IMR-90 (cell line): Measurements from ENCODE around the gene JAKMIP1. TPM values are rescaled to one million over a fixed set of nuclear protein-coding genes. Genes with fewer than 3 reads are reported as not detected.

Experiments
- ATAC-seq: fragments of 200-7000 bp; cut with Tn5 transposase; 2 replicates; pipeline ENCODE4 v1.9.1; 2020; ENCODE audit warnings: low read depth, mild to moderate bottlenecking, moderate library complexity
- BruUV-seq: library from RNA; stranded (reverse); fragments of 400-500 nt; replicated peaks from 2 replicates; lab custom pipeline; 2021; lab: Mats Ljungman, UMichigan
- CTCF ChIA-PET: fragments of 300-600 bp; formaldehyde crosslinking; extraction: SDS; loops from one replicate; lab custom pipeline; 2021; ENCODE audit warnings: antibody characterized with exemption; lab: Yijun Ruan, JAX
- POLR2A ChIA-PET: fragments of 300-600 bp; sonication (Branson Sonifier 250); formaldehyde crosslinking; loops from one replicate; lab custom pipeline; 2022; ENCODE audit warnings: antibody characterized with exemption; ENCODE audit not compliant: unreplicated experiment; lab: Charles Lee
- DNase-seq: peaks from one replicate; pipeline ENCODE4 v3.0.0; 2013
- H2AFZ ChIP-seq: replicated peaks from 2 replicates; pipeline ENCODE3; 2013; ENCODE audit warnings: low read length, mild to moderate bottlenecking; ENCODE audit not compliant: poor library complexity
- H2AK5ac ChIP-seq: 2 replicates; pipeline ENCODE4 v1.6.1; 2013; ENCODE audit warnings: low read depth, low read length, inconsistent platforms
- H2AK9ac ChIP-seq: replicated peaks from 2 replicates; pipeline ENCODE3; 2013; ENCODE audit warnings: mild to moderate bottlenecking, low read depth, low read length, moderate library complexity; ENCODE audit not compliant: poor library complexity
- H2BK120ac ChIP-seq: 2 replicates; pipeline ENCODE4 v1.6.1; 2013; ENCODE audit warnings: low read depth, low read length, inconsistent platforms
- H2BK15ac ChIP-seq: 3 replicates; pipeline ENCODE4 v1.6.1; 2013; ENCODE audit warnings: low read depth, low read length, inconsistent platforms
- H2BK20ac ChIP-seq: 2 replicates; pipeline ENCODE4 v1.6.1; 2013; ENCODE audit warnings: low read depth, mild to moderate bottlenecking, inconsistent platforms, low read length, moderate library complexity
- H2BK5ac ChIP-seq: 2 replicates; pipeline ENCODE4 v1.6.1; 2013; ENCODE audit warnings: mild to moderate bottlenecking, low read depth, low read length, inconsistent platforms; ENCODE audit not compliant: poor library complexity, severe bottlenecking
- H3K14ac ChIP-seq: replicated peaks from 2 replicates; pipeline ENCODE4 v1.6.1; 2013; ENCODE audit warnings: low read depth, low read length, inconsistent platforms
- H3K18ac ChIP-seq: 2 replicates; pipeline ENCODE4 v1.6.1; 2013; ENCODE audit warnings: low read depth, low read length, control low read depth
- H3K23ac ChIP-seq: 2 replicates; pipeline ENCODE4 v1.6.1; 2013; ENCODE audit warnings: low read depth, low read length, inconsistent platforms
- H3K27ac ChIP-seq: 2 replicates; pipeline ENCODE4 v1.5.1; 2013; ENCODE audit warnings: mild to moderate bottlenecking, control low read depth, low read length; ENCODE audit not compliant: insufficient read depth
- H3K27me3 ChIP-seq: 2 replicates; pipeline ENCODE4 v1.6.1; 2013; ENCODE audit warnings: low read length; ENCODE audit not compliant: control insufficient read depth, insufficient read depth
- H3K36me3 ChIP-seq: 2 replicates; pipeline ENCODE4 v1.6.1; 2013; ENCODE audit warnings: low read length, mixed read lengths; ENCODE audit not compliant: control insufficient read depth, insufficient read depth
- H3K4ac ChIP-seq: 2 replicates; pipeline ENCODE4 v1.6.1; 2013; ENCODE audit warnings: low read depth, low read length, inconsistent platforms
- H3K4me1 ChIP-seq: 2 replicates; pipeline ENCODE4 v1.6.1; 2013; ENCODE audit warnings: low read length, mixed read lengths; ENCODE audit not compliant: control insufficient read depth, insufficient read depth
- H3K4me2 ChIP-seq: 2 replicates; pipeline ENCODE4 v1.6.1; 2013; ENCODE audit warnings: low read depth, mild to moderate bottlenecking, control low read depth, low read length, moderate library complexity
- H3K4me3 ChIP-seq: 2 replicates; pipeline ENCODE4 v1.5.1; 2013; ENCODE audit warnings: low read depth, mild to moderate bottlenecking, control low read depth, low read length, moderate library complexity; ENCODE audit not compliant: insufficient read depth
- H3K56ac ChIP-seq: 2 replicates; pipeline ENCODE4 v1.6.1; 2013; ENCODE audit warnings: low read length, inconsistent platforms; ENCODE audit not compliant: insufficient read depth; ENCODE audit errors: extremely low read depth
- H3K79me1 ChIP-seq, 2 experiments: 2 replicates each; pipeline ENCODE4 v1.6.1; 2013; ENCODE audit warnings: low read length in 2 of 2, inconsistent platforms in 1 of 2, low read depth in 1 of 2
- H3K9ac ChIP-seq: 2 replicates; pipeline ENCODE4 v1.6.1; 2013; ENCODE audit warnings: low read depth, low read length, control low read depth
- H3K9me1 ChIP-seq: 2 replicates; pipeline ENCODE4 v1.6.1; 2013; ENCODE audit warnings: low read length, inconsistent platforms; ENCODE audit not compliant: insufficient read depth
- H3K9me3 ChIP-seq: 2 replicates; pipeline ENCODE4 v1.6.1; 2013; ENCODE audit warnings: low read length; ENCODE audit not compliant: control insufficient read depth, insufficient read depth
- H4K20me1 ChIP-seq: 2 replicates; pipeline ENCODE4 v1.6.1; 2013; ENCODE audit warnings: low read length, inconsistent platforms; ENCODE audit not compliant: insufficient read depth
- H4K5ac ChIP-seq: 2 replicates; pipeline ENCODE4 v1.6.1; 2013; ENCODE audit warnings: mild to moderate bottlenecking, low read depth, low read length, control low read depth
- H4K8ac ChIP-seq, 2 experiments: 2 replicates each; pipeline ENCODE4 v1.6.1; 2013; ENCODE audit warnings: low read depth in 2 of 2, low read length in 2 of 2, control low read depth in 1 of 2, inconsistent platforms in 1 of 2
- H4K91ac ChIP-seq: 2 replicates; pipeline ENCODE4 v1.6.1; 2013; ENCODE audit warnings: low read depth, low read length, inconsistent platforms; ENCODE audit not compliant: insufficient read depth
- BHLHE40 ChIP-seq: fragments of 150-350 bp; IDR thresholded peaks from 2 replicates; pipeline ENCODE4 v1.6.1; 2016; ENCODE audit warnings: mild to moderate bottlenecking, low read depth, low read length
- CHD1 ChIP-seq: IDR thresholded peaks from 2 replicates; pipeline ENCODE4 v1.6.1; 2012; ENCODE audit warnings: low read depth, low read length, improper control_type of control experiment
- FOS ChIP-seq: fragments of 150-350 bp; IDR thresholded peaks from 2 replicates; pipeline ENCODE4 v1.6.1; 2016; ENCODE audit warnings: low read depth, low read length
- MAFK ChIP-seq: IDR thresholded peaks from 2 replicates; pipeline ENCODE4 v1.6.1; 2012; ENCODE audit warnings: low read depth, low read length, improper control_type of control experiment
- MAZ ChIP-seq: IDR thresholded peaks from 2 replicates; pipeline ENCODE4 v1.6.1; 2012; ENCODE audit warnings: low read depth, mild to moderate bottlenecking, low read length, improper control_type of control experiment, moderate library complexity, borderline replicate concordance
- MXI1 ChIP-seq: IDR thresholded peaks from 2 replicates; pipeline ENCODE4 v1.6.1; 2012; ENCODE audit warnings: low read depth, mild to moderate bottlenecking, low read length, moderate library complexity, borderline replicate concordance
- POLR2A ChIP-seq: IDR thresholded peaks from 2 replicates; pipeline ENCODE4 v1.6.1; 2012; ENCODE audit warnings: mild to moderate bottlenecking, low read depth, low read length
- RCOR1 ChIP-seq: IDR thresholded peaks from 2 replicates; pipeline ENCODE4 v1.6.1; 2012; ENCODE audit warnings: mild to moderate bottlenecking, low read length, improper control_type of control experiment; ENCODE audit not compliant: insufficient replicate concordance
- SMC3 ChIP-seq: fragments of 150-350 bp; IDR thresholded peaks from 2 replicates; pipeline ENCODE4 v1.6.1; 2016; ENCODE audit warnings: low read depth, mild to moderate bottlenecking, antibody characterized with exemption, low read length, moderate library complexity
- WGBS, 2 experiments: methylation state at CpG; one replicate each; pipeline versions ENCODE4 v1.1.5 to v1.1.7; 2013; ENCODE audit warnings: missing lambda C conversion rate in 2 of 2; ENCODE audit not compliant: insufficient read length in 1 of 2; ENCODE audit errors: extremely low coverage in 2 of 2; 5-methylcytosine and 5-hydroxymethylcytosine counted together
- dilution Hi-C: fragments of 300-500 bp; cut with HindIII; formaldehyde crosslinking; loops from one replicate; pipeline ENCODE4 v1.14.3; 2018; ENCODE audit warnings: low sequenced_read_pairs; ENCODE audit not compliant: unreplicated experiment
- in situ Hi-C: fragments of 300-500 bp; cut with MboI; formaldehyde crosslinking; loops from 3 replicates; pipeline ENCODE4 v1.14.3; 2019; ENCODE audit warnings: low sequenced_read_pairs, inconsistent platforms, mixed read lengths
- intact Hi-C: fragments of 100-400 bp; cut with micrococcal nuclease; formaldehyde crosslinking; loops from 2 replicates; pipeline ENCODE4 v1.10.0; 2022
- polyA plus RNA-seq, 3 experiments: library from polyadenylated mRNA; depleted of rRNA; stranded (reverse); fragments of >200 nt; gene quantifications; 2 replicates each; pipeline ENCODE4 v1.2.3, GENCODE V29; 2012; ENCODE audit warnings: low replicate concordance in 1 of 3
- total RNA-seq: library from RNA; depleted of rRNA; stranded (reverse); fragments of >200 nt; gene quantifications from 2 replicates; pipeline ENCODE4 v1.2.3, GENCODE V29; 2012
- TF ChIP-seq, protein P1 (sequence below): fragments of 150-350 bp; IDR thresholded peaks from 2 replicates; pipeline ENCODE4 v1.6.1; 2017; ENCODE audit warnings: mild to moderate bottlenecking, antibody characterized with exemption, low read length, low read depth
- TF ChIP-seq, protein P2 (sequence below): fragments of 150-350 bp; IDR thresholded peaks from 2 replicates; pipeline ENCODE4 v1.6.1; 2016; ENCODE audit warnings: low read depth, mild to moderate bottlenecking, low read length, moderate library complexity, borderline replicate concordance
- TF ChIP-seq, protein P3 (sequence below): conservative IDR thresholded peaks from 2 replicates; pipeline ENCODE4 v1.5.1; 2012; ENCODE audit warnings: mild to moderate bottlenecking, low read depth, low read length, improper control_type of control experiment

The JAKMIP1 gene
- total and polyA plus RNA-seq, 2 of the 4 experiments (the other 2 are of a cell fraction) = not detected

DNA sequence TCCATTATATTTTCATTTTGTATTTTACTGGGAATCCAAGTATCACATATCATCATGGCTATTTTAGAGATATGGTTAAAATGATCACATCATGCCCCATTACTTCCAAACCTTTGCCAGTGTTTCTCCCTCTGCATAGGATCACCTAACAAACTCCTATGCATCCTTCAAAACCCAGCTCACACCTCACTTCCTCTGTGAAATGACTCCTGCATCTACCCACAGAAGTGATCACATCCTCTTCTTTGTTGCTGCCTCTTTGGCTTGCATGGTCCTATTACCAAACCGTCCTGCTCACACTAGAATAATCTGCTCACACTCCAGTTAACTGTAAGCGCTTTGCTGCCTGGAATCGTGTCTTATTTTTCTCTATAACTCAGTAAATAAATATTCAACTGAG is 107.4 kb downstream of the JAKMIP1 start:
- H2BK5ac ChIP-seq = no peak overlapping the region
- no peak overlapping the region for H4K8ac ChIP-seq
- TF ChIP-seq SMC3 = no peak
- no peak for TF ChIP-seq BHLHE40
- no peak for TF ChIP-seq RCOR1
- TF ChIP-seq CHD1 = no peak
- no peak for TF ChIP-seq FOS
- TF ChIP-seq, protein P1, sequence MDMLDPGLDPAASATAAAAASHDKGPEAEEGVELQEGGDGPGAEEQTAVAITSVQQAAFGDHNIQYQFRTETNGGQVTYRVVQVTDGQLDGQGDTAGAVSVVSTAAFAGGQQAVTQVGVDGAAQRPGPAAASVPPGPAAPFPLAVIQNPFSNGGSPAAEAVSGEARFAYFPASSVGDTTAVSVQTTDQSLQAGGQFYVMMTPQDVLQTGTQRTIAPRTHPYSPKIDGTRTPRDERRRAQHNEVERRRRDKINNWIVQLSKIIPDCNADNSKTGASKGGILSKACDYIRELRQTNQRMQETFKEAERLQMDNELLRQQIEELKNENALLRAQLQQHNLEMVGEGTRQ = no peak
- no peak for TF ChIP-seq MAZ
- TF ChIP-seq MAFK = no peak
- TF ChIP-seq POLR2A = no peak
- TF ChIP-seq MXI1 = no peak
- TF ChIP-seq, protein P2, sequence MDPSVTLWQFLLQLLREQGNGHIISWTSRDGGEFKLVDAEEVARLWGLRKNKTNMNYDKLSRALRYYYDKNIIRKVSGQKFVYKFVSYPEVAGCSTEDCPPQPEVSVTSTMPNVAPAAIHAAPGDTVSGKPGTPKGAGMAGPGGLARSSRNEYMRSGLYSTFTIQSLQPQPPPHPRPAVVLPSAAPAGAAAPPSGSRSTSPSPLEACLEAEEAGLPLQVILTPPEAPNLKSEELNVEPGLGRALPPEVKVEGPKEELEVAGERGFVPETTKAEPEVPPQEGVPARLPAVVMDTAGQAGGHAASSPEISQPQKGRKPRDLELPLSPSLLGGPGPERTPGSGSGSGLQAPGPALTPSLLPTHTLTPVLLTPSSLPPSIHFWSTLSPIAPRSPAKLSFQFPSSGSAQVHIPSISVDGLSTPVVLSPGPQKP = no peak
- TF ChIP-seq, protein P3, sequence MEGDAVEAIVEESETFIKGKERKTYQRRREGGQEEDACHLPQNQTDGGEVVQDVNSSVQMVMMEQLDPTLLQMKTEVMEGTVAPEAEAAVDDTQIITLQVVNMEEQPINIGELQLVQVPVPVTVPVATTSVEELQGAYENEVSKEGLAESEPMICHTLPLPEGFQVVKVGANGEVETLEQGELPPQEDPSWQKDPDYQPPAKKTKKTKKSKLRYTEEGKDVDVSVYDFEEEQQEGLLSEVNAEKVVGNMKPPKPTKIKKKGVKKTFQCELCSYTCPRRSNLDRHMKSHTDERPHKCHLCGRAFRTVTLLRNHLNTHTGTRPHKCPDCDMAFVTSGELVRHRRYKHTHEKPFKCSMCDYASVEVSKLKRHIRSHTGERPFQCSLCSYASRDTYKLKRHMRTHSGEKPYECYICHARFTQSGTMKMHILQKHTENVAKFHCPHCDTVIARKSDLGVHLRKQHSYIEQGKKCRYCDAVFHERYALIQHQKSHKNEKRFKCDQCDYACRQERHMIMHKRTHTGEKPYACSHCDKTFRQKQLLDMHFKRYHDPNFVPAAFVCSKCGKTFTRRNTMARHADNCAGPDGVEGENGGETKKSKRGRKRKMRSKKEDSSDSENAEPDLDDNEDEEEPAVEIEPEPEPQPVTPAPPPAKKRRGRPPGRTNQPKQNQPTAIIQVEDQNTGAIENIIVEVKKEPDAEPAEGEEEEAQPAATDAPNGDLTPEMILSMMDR = no peak
- H2BK20ac ChIP-seq = no peak overlapping the region
- dilution Hi-C loops (no loop called here), in situ Hi-C loops (no loop called here), intact Hi-C loops (no loop called here)
- no peak overlapping the region for H3K4me2 ChIP-seq
- ATAC-seq (no peak), DNase-seq (no peak)
- H4K91ac ChIP-seq = no peak overlapping the region
- H3K23ac ChIP-seq = no peak overlapping the region
- no peak overlapping the region for H3K56ac ChIP-seq
- no peak overlapping the region for H3K9ac ChIP-seq
- no peaks in the 10 kb centered on the region for H3K27me3 ChIP-seq
- H3K36me3 ChIP-seq = no peaks in the 10 kb centered on the region
- H4K20me1 ChIP-seq = no peaks in the 10 kb centered on the region
- H4K5ac ChIP-seq = no peak overlapping the region
- H3K79me1 ChIP-seq = no peaks in the 10 kb centered on the region
- no peak overlapping the region for H2AK5ac ChIP-seq
- H3K14ac ChIP-seq = no peak overlapping the region
- H2AFZ ChIP-seq = no peak overlapping the region
- H3K4me1 ChIP-seq = no peaks in the 10 kb centered on the region
- H3K9me3 ChIP-seq = no peaks in the 10 kb centered on the region
- ChIA-PET POLR2A (no interaction called here), CTCF (no interaction called here)
- no peaks in the 10 kb centered on the region for H3K9me1 ChIP-seq
- H2BK120ac ChIP-seq = no peak overlapping the region
- H3K4ac ChIP-seq = no peak overlapping the region
- H3K18ac ChIP-seq = no peak overlapping the region
- H2BK15ac ChIP-seq = no peak overlapping the region
- BruUV-seq = no TSS peak
- H3K27ac ChIP-seq = no peak overlapping the region
- H2AK9ac ChIP-seq = no peak overlapping the region
- WGBS, 2 experiments = no CpG with 5 or more reads among the region's 3 CpGs
- H3K4me3 ChIP-seq = no peak overlapping the region
